ENCODE results near the gene LTB. TPM values are rescaled to one million over a fixed set of nuclear protein-coding genes. Genes with fewer than 3 reads are reported as not detected.
A peak's percentile ranks its signal among the peaks of the same experiment; 100 is the strongest.

LTB gene
- total RNA-seq, 1 donor from 2014 or later: 0.57 TPM

DNA sequence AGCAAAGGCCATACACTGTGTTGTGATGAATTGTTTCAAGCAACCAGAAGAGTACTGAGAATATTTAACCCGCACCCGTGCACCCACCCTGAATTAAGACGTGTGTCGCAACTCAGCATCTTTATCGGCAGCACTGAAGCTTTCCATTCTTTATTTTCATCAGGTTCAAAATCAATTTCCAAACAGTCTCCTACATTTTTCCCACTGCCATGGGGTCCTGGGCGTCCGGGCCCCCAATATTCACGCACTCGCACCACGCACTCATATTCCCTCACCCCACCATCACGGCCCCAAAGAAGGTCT, 1.8 kb downstream of the LTB start:
- peaks cover 11% of the 10 kb centered on the region for H3K4me1 Mint-ChIP-seq (ENCODE audit: low read depth)
- H3K36me3 Mint-ChIP-seq (ENCODE audit: insufficient read depth): no peaks in the 10 kb centered on the region
- H3K27ac Mint-ChIP-seq: no peak overlapping the region
- peak overlapping the region; percentile 92 for H3K4me3 Mint-ChIP-seq (ENCODE audit: low read depth)
- TF ChIP-seq CTCF (IDR thresholded peaks at IDR 0.05; ENCODE audit: unreplicated experiment): no peak
- H3K27me3 Mint-ChIP-seq: peaks cover 51% of the 10 kb centered on the region
- no peak for DNase-seq (ENCODE audit: low spot score, unreplicated experiment)
- no peaks in the 10 kb centered on the region for H3K9me3 Mint-ChIP-seq (ENCODE audit: low read depth)

GRCh38 chr6:31579546-31580437, 2.4 kb downstream of the LTB start:
- H3K27me3 Mint-ChIP-seq: peaks cover 52% of the 10 kb centered on the region
- H3K36me3 Mint-ChIP-seq (ENCODE audit: insufficient read depth): no peaks in the 10 kb centered on the region
- H3K4me3 Mint-ChIP-seq (ENCODE audit: low read depth): no peak overlapping the region
- H3K4me1 Mint-ChIP-seq (ENCODE audit: low read depth): peaks cover 11% of the 10 kb centered on the region
- DNase-seq (ENCODE audit: low spot score, unreplicated experiment): no peak
- no peak for TF ChIP-seq CTCF (IDR thresholded peaks at IDR 0.05; ENCODE audit: unreplicated experiment)
- no peaks in the 10 kb centered on the region for H3K9me3 Mint-ChIP-seq (ENCODE audit: low read depth)
- no peak overlapping the region for H3K27ac Mint-ChIP-seq

- H3K27ac Mint-ChIP-seq: no peak overlapping the region
- H3K4me1 Mint-ChIP-seq (ENCODE audit: low read depth): peaks cover 11% of the 10 kb centered on the region
- H3K9me3 Mint-ChIP-seq (ENCODE audit: low read depth): no peaks in the 10 kb centered on the region
- no peaks in the 10 kb centered on the region for H3K36me3 Mint-ChIP-seq (ENCODE audit: insufficient read depth)
- H3K27me3 Mint-ChIP-seq: peaks cover 57% of the 10 kb centered on the region
- no peak for TF ChIP-seq CTCF (IDR thresholded peaks at IDR 0.05; ENCODE audit: unreplicated experiment)
- H3K4me3 Mint-ChIP-seq (ENCODE audit: low read depth): no peak overlapping the region
- no peak for DNase-seq (ENCODE audit: low spot score, unreplicated experiment)
Measured at GRCh38 chr6:31579119-31579505, 3.1 kb downstream of the LTB start.

- H3K27me3 Mint-ChIP-seq: peaks cover 63% of the 10 kb centered on the region
Measured at GRCh38 chr6:31578184-31579118, 3.8 kb downstream of the LTB start.

More at GRCh38 chr6:31578184-31579118, 3.8 kb downstream of the LTB start:
- peak overlapping the region; percentile 31 for H3K27ac Mint-ChIP-seq
- H3K9me3 Mint-ChIP-seq (ENCODE audit: low read depth): no peaks in the 10 kb centered on the region
- H3K36me3 Mint-ChIP-seq (ENCODE audit: insufficient read depth): no peaks in the 10 kb centered on the region
- H3K4me3 Mint-ChIP-seq (ENCODE audit: low read depth): no peak overlapping the region
- H3K4me1 Mint-ChIP-seq (ENCODE audit: low read depth): peaks cover 11% of the 10 kb centered on the region
- TF ChIP-seq CTCF (IDR thresholded peaks at IDR 0.05; ENCODE audit: unreplicated experiment): no peak
- no peak for DNase-seq (ENCODE audit: low spot score, unreplicated experiment)
